Right atrium auricular region (tissue), 2 donors: ENCODE data around the gene ZDHHC9. TPM values are rescaled to one million over a fixed set of nuclear protein-coding genes. Genes with fewer than 3 reads are reported as not detected.

Experiments used
- DNase-seq: peaks from one replicate; pipeline ENCODE4 v3.0.0-alpha.2; 2019; ENCODE audit warnings: low spot score
- H3K27ac ChIP-seq, 2 donors: fragments of 200-600 bp; sonication (generic); 1 replicate in 1 of 2; 2 replicates in 1 of 2; pipeline ENCODE4 v1.5.1; 2016 to 2019
- H3K27me3 ChIP-seq, 2 donors: fragments of 200-600 bp; sonication (generic); one replicate each; pipeline versions ENCODE4 v1.5.1 to v1.6.0; 2017 to 2019
- H3K36me3 ChIP-seq: fragments of 200-600 bp; sonication (generic); one replicate; pipeline ENCODE4 v1.5.1; 2016
- H3K4me1 ChIP-seq, 2 donors: fragments of 200-600 bp; sonication (generic); one replicate each; pipeline versions ENCODE4 v1.5.1 to v1.6.0; 2017 to 2019
- H3K4me3 ChIP-seq, 2 donors: fragments of 200-600 bp; sonication (generic); 1 replicate in 1 of 2; 2 replicates in 1 of 2; pipeline ENCODE4 v1.5.1; 2017 to 2019; ENCODE audit warnings: mild to moderate bottlenecking in 1 of 2, moderate library complexity in 1 of 2
- H3K9me3 ChIP-seq, 2 donors: fragments of 200-600 bp; sonication (generic); one replicate each; pipeline ENCODE4 v1.5.1; 2019
- CTCF ChIP-seq, 2 donors: fragments of 200-600 bp; sonication (generic); IDR thresholded peaks; one replicate each; pipeline ENCODE4 v1.5.1; 2019; ENCODE audit warnings: antibody characterized with exemption in 2 of 2
- total RNA-seq, 2 donors: library from RNA; depleted of rRNA; stranded (reverse); fragments of >200 nt; gene quantifications; one replicate each; pipeline ENCODE4 v1.1.0, GENCODE V29; 2016

ZDHHC9 gene
- total RNA-seq, 2 donors from 2014 or later = 10.6 to 11.4 TPM

- no peaks in the 10 kb centered on the region for H3K27me3 ChIP-seq
- no peak overlapping the region for H3K4me3 ChIP-seq
- no peak for DNase-seq
- H3K27ac ChIP-seq = peak overlapping the region in 1 of 2 donors; percentile 10
- TF ChIP-seq CTCF (IDR thresholded peaks at IDR 0.05) = no peak
- H3K9me3 ChIP-seq = no peaks in the 10 kb centered on the region
- no peaks in the 10 kb centered on the region for H3K4me1 ChIP-seq
- H3K36me3 ChIP-seq = no peaks in the 10 kb centered on the region
Observed at GRCh38 chrX:129833153-129833990, 10.3 kb downstream of the ZDHHC9 start.

GRCh38 chrX:129831091-129831885, 12.4 kb downstream of the ZDHHC9 start:
- TF ChIP-seq CTCF (IDR thresholded peaks at IDR 0.05) = no peak
- H3K27ac ChIP-seq = no peak overlapping the region
- no peaks in the 10 kb centered on the region for H3K9me3 ChIP-seq
- H3K4me3 ChIP-seq = no peak overlapping the region
- no peaks in the 10 kb centered on the region for H3K36me3 ChIP-seq
- no peak for DNase-seq
- no peaks in the 10 kb centered on the region for H3K4me1 ChIP-seq
- no peaks in the 10 kb centered on the region for H3K27me3 ChIP-seq

- no peak for TF ChIP-seq CTCF (IDR thresholded peaks at IDR 0.05)
- Histone ChIP-seq H3K9me3 (no peaks in the 10 kb centered on the region), H3K27me3 (no peaks in the 10 kb centered on the region), H3K27ac (no peak overlapping the region), H3K4me3 (no peak overlapping the region), H3K36me3 (no peaks in the 10 kb centered on the region), H3K4me1 (no peaks in the 10 kb centered on the region)
- DNase-seq = no peak
Observed at GRCh38 chrX:129830494-129830893, 13.2 kb downstream of the ZDHHC9 start.

GRCh38 chrX:129825746-129826505, 17.8 kb downstream of the ZDHHC9 start:
- H3K9me3 ChIP-seq = no peaks in the 10 kb centered on the region
- no peak for DNase-seq
- no peak for TF ChIP-seq CTCF (IDR thresholded peaks at IDR 0.05)
- no peak overlapping the region for H3K27ac ChIP-seq
- H3K4me3 ChIP-seq = no peak overlapping the region
- H3K4me1 ChIP-seq = no peaks in the 10 kb centered on the region
- H3K27me3 ChIP-seq = no peaks in the 10 kb centered on the region
- peaks cover 6% of the 10 kb centered on the region for H3K36me3 ChIP-seq

- peaks cover 6% of the 10 kb centered on the region for H3K36me3 ChIP-seq
- no peaks in the 10 kb centered on the region for H3K27me3 ChIP-seq
- H3K4me3 ChIP-seq = no peak overlapping the region
- no peak for TF ChIP-seq CTCF (IDR thresholded peaks at IDR 0.05)
- no peak for DNase-seq
- no peaks in the 10 kb centered on the region for H3K9me3 ChIP-seq
- no peaks in the 10 kb centered on the region for H3K4me1 ChIP-seq
- H3K27ac ChIP-seq = no peak overlapping the region
Observed at GRCh38 chrX:129824620-129825019, 19.1 kb downstream of the ZDHHC9 start.
